GM23338 (cell line): Measurements from ENCODE around the gene ZMYND11. TPM values are rescaled to one million over a fixed set of nuclear protein-coding genes. Genes with fewer than 3 reads are reported as not detected.

Source experiments
- ATAC-seq: fragments of 200-7000 bp; cut with Tn5 transposase; 3 replicates; pipeline ENCODE4 v1.9.1; 2020
- DNase-seq: peaks from one replicate; pipeline ENCODE4 v3.0.0-alpha.2; 2015; ENCODE audit warnings: low spot score
- H2AFZ ChIP-seq: fragments of 200-600 bp; sonication (generic); 2 replicates; pipeline ENCODE4 v1.8.0; 2016; ENCODE audit warnings: antibody characterized with exemption, mild to moderate bottlenecking, moderate library complexity
- H3F3A ChIP-seq: fragments of 200-600 bp; sonication (generic); replicated peaks from 2 replicates; pipeline ENCODE4 v1.8.0; 2017; ENCODE audit warnings: antibody characterized with exemption, mixed run types, low read depth
- H3K27ac ChIP-seq: fragments of 200-600 bp; sonication (generic); 2 replicates; pipeline ENCODE4 v1.6.1; 2016; ENCODE audit warnings: low read depth
- H3K27me3 ChIP-seq: fragments of 200-600 bp; sonication (generic); 2 replicates; pipeline ENCODE4 v1.8.0; 2016; ENCODE audit warnings: mild to moderate bottlenecking, mixed run types, moderate library complexity; ENCODE audit not compliant: insufficient read depth
- H3K36me3 ChIP-seq: fragments of 200-600 bp; sonication (generic); 2 replicates; pipeline ENCODE4 v1.8.0; 2016; ENCODE audit warnings: mild to moderate bottlenecking; ENCODE audit not compliant: insufficient read depth
- H3K4me1 ChIP-seq: fragments of 200-600 bp; sonication (generic); 2 replicates; pipeline ENCODE4 v1.8.0; 2016; ENCODE audit warnings: mild to moderate bottlenecking, moderate library complexity; ENCODE audit not compliant: insufficient read depth
- H3K4me2 ChIP-seq: fragments of 200-600 bp; sonication (generic); 2 replicates; pipeline ENCODE4 v1.7.1; 2017; ENCODE audit warnings: mixed run types
- H3K4me3 ChIP-seq: fragments of 200-600 bp; sonication (generic); 2 replicates; pipeline ENCODE4 v1.6.1; 2016; ENCODE audit warnings: mixed run types
- H3K79me2 ChIP-seq: fragments of 200-600 bp; sonication (generic); replicated peaks from 2 replicates; pipeline ENCODE4 v1.8.0; 2017; ENCODE audit warnings: mild to moderate bottlenecking; ENCODE audit not compliant: insufficient read depth
- H3K9me2 ChIP-seq: fragments of 200-600 bp; sonication (generic); 2 replicates; pipeline ENCODE4 v1.8.0; 2017; ENCODE audit not compliant: insufficient read depth
- H4K20me1 ChIP-seq: fragments of 200-600 bp; sonication (generic); replicated peaks from 2 replicates; pipeline ENCODE4 v1.8.0; 2017; ENCODE audit warnings: mild to moderate bottlenecking; ENCODE audit not compliant: insufficient read depth
- H3K27ac Mint-ChIP-seq: 2 replicates; pipeline ENCODE4 v1.8.0; 2020; ENCODE audit warnings: inconsistent platforms, mild to moderate bottlenecking, moderate library complexity, mixed read lengths
- H3K27me3 Mint-ChIP-seq: 3 replicates; pipeline ENCODE4 v1.8.0; 2022; ENCODE audit warnings: low read depth, mild to moderate bottlenecking, moderate library complexity, mixed read lengths, inconsistent platforms; ENCODE audit not compliant: insufficient read depth, poor library complexity
- H3K36me3 Mint-ChIP-seq: 3 replicates; pipeline ENCODE4 v1.8.0; 2021; ENCODE audit warnings: low read depth, mild to moderate bottlenecking, inconsistent platforms, moderate library complexity, mixed read lengths
- H3K4me1 Mint-ChIP-seq: 3 replicates; pipeline ENCODE4 v1.8.0; 2020; ENCODE audit warnings: mild to moderate bottlenecking, inconsistent platforms, mixed read lengths
- H3K4me3 Mint-ChIP-seq: 3 replicates; pipeline ENCODE4 v1.8.0; 2021; ENCODE audit warnings: moderate library complexity, mild to moderate bottlenecking, inconsistent platforms, mixed read lengths
- H3K9me3 Mint-ChIP-seq: 3 replicates; pipeline ENCODE4 v1.8.0; 2020; ENCODE audit warnings: moderate library complexity, mild to moderate bottlenecking, inconsistent platforms, mixed read lengths
- CREB1 ChIP-seq: fragments of 250-450 bp; sonication (Bioruptor Pico); IDR thresholded peaks from 2 replicates; pipeline ENCODE4 v1.5.0; 2020; ENCODE audit warnings: low read depth, mild to moderate bottlenecking, moderate library complexity
- EZH2 ChIP-seq: fragments of 200-600 bp; sonication (generic); IDR thresholded peaks from one replicate; pipeline ENCODE4 v1.8.0; 2017; ENCODE audit warnings: antibody characterized with exemption, mild to moderate bottlenecking, low read depth; ENCODE audit not compliant: unreplicated experiment
- JUNB ChIP-seq: IDR thresholded peaks from one replicate; pipeline ENCODE4 v1.6.1; 2016; ENCODE audit warnings: antibody characterized with exemption; ENCODE audit not compliant: unreplicated experiment
- NANOG ChIP-seq: IDR thresholded peaks from 2 replicates; pipeline ENCODE4 v1.6.1; 2016; ENCODE audit warnings: antibody characterized with exemption, borderline replicate concordance
- STAT1 ChIP-seq: IDR thresholded peaks from one replicate; pipeline ENCODE4 v1.6.1; 2016; ENCODE audit warnings: antibody characterized with exemption; ENCODE audit not compliant: unreplicated experiment
- ZNF114 ChIP-seq: fragments of 250-450 bp; sonication (Bioruptor Pico); IDR thresholded peaks from 2 replicates; pipeline ENCODE4 v1.5.0; 2020; ENCODE audit warnings: mild to moderate bottlenecking, moderate library complexity
- polyA plus RNA-seq: library from polyadenylated mRNA; unstranded; fragments of >200 nt; fragmentation: Nextera tagmentation; extraction: Ambion mirVana; gene quantifications from 2 replicates; pipeline ENCODE4 v1.2.1, GENCODE V29; 2016
- total RNA-seq: library from RNA; depleted of rRNA; stranded (reverse); fragments of >200 nt; shearing (Covaris generic); gene quantifications from 2 replicates; pipeline ENCODE4 v1.2.3, GENCODE V29; 2014
- TF ChIP-seq, protein P1 (sequence below): IDR thresholded peaks from 2 replicates; pipeline ENCODE4 v1.6.1; 2016; ENCODE audit warnings: antibody characterized with exemption
- TF ChIP-seq, protein P2 (sequence below), 2 experiments: fragments of 200-600 bp in 1 of 2; sonication (generic) in 1 of 2; conservative IDR thresholded peaks; 2 replicates each; pipeline versions ENCODE4 v1.5.1 to v1.6.1; 2016 to 2017; ENCODE audit warnings: antibody characterized with exemption in 2 of 2, low read depth in 2 of 2, mild to moderate bottlenecking in 2 of 2, moderate library complexity in 1 of 2
- TF ChIP-seq, protein P3 (sequence below): fragments of 250-450 bp; sonication (Bioruptor Pico); IDR thresholded peaks from 2 replicates; pipeline ENCODE4 v1.5.0; 2020; ENCODE audit warnings: mild to moderate bottlenecking, moderate library complexity

Gene ZMYND11
- total and polyA plus RNA-seq, 2 experiments from 2014 or later: 8.9 to 16.9 TPM

DNA sequence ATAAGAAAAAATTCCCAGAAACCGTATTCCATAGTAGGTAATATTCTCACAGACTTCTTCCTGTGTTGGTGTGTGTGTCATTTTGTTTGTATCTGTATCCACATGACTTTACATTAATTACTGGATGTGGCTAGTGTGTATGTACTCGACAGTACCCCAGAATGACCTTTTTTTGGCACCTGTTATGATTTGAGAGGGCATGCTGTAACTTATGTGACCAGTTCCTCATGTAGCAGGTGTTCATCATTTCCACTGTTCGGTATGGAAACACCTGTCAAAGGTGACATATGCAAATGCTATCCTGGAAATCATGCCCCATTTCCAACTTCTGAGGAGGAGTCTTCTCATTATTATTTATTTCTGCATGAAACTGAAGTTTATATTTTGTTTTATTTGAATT lies 89.3 kb downstream of the ZMYND11 start:
- no peaks in the 10 kb centered on the region for H3K27me3 ChIP-seq
- H4K20me1 ChIP-seq: no peaks in the 10 kb centered on the region
- H3K4me2 ChIP-seq: no peak overlapping the region
- no peaks in the 10 kb centered on the region for H3F3A ChIP-seq
- H3K79me2 ChIP-seq: no peaks in the 10 kb centered on the region
- H3K36me3 Mint-ChIP-seq: no peaks in the 10 kb centered on the region
- no peaks in the 10 kb centered on the region for H3K9me2 ChIP-seq
- H3K4me3 Mint-ChIP-seq: no peak overlapping the region
- H2AFZ ChIP-seq: no peak overlapping the region
- DNase-seq: no peak
- H3K27ac Mint-ChIP-seq: no peak overlapping the region
- no peaks in the 10 kb centered on the region; the same call in 2 of the 3 replicates for H3K4me1 Mint-ChIP-seq
- H3K27me3 Mint-ChIP-seq: no peaks in the 10 kb centered on the region
- no peak overlapping the region for H3K27ac ChIP-seq
- H3K9me3 Mint-ChIP-seq: no peaks in the 10 kb centered on the region
- TF ChIP-seq JUNB: no peak
- no peak for TF ChIP-seq NANOG
- TF ChIP-seq, protein P1, sequence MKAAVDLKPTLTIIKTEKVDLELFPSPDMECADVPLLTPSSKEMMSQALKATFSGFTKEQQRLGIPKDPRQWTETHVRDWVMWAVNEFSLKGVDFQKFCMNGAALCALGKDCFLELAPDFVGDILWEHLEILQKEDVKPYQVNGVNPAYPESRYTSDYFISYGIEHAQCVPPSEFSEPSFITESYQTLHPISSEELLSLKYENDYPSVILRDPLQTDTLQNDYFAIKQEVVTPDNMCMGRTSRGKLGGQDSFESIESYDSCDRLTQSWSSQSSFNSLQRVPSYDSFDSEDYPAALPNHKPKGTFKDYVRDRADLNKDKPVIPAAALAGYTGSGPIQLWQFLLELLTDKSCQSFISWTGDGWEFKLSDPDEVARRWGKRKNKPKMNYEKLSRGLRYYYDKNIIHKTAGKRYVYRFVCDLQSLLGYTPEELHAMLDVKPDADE: no peak
- TF ChIP-seq, protein P2, sequence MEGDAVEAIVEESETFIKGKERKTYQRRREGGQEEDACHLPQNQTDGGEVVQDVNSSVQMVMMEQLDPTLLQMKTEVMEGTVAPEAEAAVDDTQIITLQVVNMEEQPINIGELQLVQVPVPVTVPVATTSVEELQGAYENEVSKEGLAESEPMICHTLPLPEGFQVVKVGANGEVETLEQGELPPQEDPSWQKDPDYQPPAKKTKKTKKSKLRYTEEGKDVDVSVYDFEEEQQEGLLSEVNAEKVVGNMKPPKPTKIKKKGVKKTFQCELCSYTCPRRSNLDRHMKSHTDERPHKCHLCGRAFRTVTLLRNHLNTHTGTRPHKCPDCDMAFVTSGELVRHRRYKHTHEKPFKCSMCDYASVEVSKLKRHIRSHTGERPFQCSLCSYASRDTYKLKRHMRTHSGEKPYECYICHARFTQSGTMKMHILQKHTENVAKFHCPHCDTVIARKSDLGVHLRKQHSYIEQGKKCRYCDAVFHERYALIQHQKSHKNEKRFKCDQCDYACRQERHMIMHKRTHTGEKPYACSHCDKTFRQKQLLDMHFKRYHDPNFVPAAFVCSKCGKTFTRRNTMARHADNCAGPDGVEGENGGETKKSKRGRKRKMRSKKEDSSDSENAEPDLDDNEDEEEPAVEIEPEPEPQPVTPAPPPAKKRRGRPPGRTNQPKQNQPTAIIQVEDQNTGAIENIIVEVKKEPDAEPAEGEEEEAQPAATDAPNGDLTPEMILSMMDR (conservative IDR thresholded peaks at IDR 0.05; ENCODE audit: low read depth in 2 of 2): no peak
- no peak overlapping the region for H3K4me3 ChIP-seq
- H3K4me1 ChIP-seq: no peaks in the 10 kb centered on the region
- H3K36me3 ChIP-seq: no peaks in the 10 kb centered on the region
- no peak for ATAC-seq

DNA sequence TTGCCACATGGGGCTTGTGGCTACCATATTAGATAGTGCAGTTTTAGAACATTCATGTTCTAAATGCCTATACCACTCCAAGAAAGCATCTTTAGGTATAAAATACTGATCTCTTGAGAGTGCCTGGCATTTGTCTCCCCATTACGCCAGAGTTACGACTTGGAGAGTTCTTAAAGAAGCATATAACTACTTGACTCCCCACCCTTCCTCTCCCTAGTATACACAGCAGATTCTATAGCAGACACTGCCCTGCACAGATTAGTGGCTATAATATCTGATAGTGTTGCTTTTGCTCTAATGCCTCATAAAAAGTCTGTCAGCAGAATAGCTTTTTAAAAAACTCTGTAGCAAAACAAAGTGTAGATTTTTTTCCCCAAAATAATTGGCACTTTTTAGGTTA lies 90.8 kb downstream of the ZMYND11 start:
- Histone ChIP-seq H3F3A (no peaks in the 10 kb centered on the region), H2AFZ (no peak overlapping the region), H4K20me1 (no peaks in the 10 kb centered on the region), H3K9me2 (no peaks in the 10 kb centered on the region), H3K4me3 (no peak overlapping the region), H3K79me2 (no peaks in the 10 kb centered on the region), H3K27me3 (no peaks in the 10 kb centered on the region), H3K4me2 (no peak overlapping the region), H3K4me1 (no peaks in the 10 kb centered on the region), H3K36me3 (no peaks in the 10 kb centered on the region), H3K27ac (no peak overlapping the region)
- no peaks in the 10 kb centered on the region for H3K36me3 Mint-ChIP-seq
- ATAC-seq: no peak
- no peak overlapping the region for H3K27ac Mint-ChIP-seq
- no peak overlapping the region for H3K4me3 Mint-ChIP-seq
- no peaks in the 10 kb centered on the region for H3K9me3 Mint-ChIP-seq
- DNase-seq: no peak
- no peaks in the 10 kb centered on the region for H3K27me3 Mint-ChIP-seq
- H3K4me1 Mint-ChIP-seq: no peaks in the 10 kb centered on the region; the same call in 2 of the 3 replicates
- TF ChIP-seq, protein P3, sequence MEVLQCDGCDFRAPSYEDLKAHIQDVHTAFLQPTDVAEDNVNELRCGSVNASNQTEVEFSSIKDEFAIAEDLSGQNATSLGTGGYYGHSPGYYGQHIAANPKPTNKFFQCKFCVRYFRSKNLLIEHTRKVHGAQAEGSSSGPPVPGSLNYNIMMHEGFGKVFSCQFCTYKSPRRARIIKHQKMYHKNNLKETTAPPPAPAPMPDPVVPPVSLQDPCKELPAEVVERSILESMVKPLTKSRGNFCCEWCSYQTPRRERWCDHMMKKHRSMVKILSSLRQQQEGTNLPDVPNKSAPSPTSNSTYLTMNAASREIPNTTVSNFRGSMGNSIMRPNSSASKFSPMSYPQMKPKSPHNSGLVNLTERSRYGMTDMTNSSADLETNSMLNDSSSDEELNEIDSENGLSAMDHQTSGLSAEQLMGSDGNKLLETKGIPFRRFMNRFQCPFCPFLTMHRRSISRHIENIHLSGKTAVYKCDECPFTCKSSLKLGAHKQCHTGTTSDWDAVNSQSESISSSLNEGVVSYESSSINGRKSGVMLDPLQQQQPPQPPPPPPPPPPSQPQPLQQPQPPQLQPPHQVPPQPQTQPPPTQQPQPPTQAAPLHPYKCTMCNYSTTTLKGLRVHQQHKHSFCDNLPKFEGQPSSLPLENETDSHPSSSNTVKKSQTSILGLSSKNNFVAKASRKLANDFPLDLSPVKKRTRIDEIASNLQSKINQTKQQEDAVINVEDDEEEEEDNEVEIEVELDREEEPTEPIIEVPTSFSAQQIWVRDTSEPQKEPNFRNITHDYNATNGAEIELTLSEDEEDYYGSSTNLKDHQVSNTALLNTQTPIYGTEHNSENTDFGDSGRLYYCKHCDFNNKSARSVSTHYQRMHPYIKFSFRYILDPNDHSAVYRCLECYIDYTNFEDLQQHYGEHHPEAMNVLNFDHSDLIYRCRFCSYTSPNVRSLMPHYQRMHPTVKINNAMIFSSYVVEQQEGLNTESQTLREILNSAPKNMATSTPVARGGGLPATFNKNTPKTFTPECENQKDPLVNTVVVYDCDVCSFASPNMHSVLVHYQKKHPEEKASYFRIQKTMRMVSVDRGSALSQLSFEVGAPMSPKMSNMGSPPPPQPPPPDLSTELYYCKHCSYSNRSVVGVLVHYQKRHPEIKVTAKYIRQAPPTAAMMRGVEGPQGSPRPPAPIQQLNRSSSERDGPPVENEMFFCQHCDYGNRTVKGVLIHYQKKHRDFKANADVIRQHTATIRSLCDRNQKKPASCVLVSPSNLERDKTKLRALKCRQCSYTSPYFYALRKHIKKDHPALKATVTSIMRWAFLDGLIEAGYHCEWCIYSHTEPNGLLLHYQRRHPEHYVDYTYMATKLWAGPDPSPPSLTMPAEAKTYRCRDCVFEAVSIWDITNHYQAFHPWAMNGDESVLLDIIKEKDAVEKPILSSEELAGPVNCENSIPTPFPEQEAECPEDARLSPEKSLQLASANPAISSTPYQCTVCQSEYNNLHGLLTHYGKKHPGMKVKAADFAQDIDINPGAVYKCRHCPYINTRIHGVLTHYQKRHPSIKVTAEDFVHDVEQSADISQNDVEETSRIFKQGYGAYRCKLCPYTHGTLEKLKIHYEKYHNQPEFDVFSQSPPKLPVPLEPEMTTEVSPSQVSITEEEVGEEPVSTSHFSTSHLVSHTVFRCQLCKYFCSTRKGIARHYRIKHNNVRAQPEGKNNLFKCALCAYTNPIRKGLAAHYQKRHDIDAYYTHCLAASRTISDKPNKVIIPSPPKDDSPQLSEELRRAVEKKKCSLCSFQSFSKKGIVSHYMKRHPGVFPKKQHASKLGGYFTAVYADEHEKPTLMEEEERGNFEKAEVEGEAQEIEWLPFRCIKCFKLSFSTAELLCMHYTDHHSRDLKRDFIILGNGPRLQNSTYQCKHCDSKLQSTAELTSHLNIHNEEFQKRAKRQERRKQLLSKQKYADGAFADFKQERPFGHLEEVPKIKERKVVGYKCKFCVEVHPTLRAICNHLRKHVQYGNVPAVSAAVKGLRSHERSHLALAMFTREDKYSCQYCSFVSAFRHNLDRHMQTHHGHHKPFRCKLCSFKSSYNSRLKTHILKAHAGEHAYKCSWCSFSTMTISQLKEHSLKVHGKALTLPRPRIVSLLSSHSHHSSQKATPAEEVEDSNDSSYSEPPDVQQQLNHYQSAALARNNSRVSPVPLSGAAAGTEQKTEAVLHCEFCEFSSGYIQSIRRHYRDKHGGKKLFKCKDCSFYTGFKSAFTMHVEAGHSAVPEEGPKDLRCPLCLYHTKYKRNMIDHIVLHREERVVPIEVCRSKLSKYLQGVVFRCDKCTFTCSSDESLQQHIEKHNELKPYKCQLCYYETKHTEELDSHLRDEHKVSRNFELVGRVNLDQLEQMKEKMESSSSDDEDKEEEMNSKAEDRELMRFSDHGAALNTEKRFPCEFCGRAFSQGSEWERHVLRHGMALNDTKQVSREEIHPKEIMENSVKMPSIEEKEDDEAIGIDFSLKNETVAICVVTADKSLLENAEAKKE (CRISPR knock-in tag): no peak
- no peak for TF ChIP-seq STAT1
- TF ChIP-seq CREB1: no peak
- TF ChIP-seq ZNF114 (CRISPR knock-in tag): no peak
- TF ChIP-seq EZH2: no peak
- TF ChIP-seq NANOG: no peak
- no peak for TF ChIP-seq JUNB
- TF ChIP-seq, protein P1: no peak
